H9 (cell line): Measurements from ENCODE around the gene TRPM3. TPM values are rescaled to one million over a fixed set of nuclear protein-coding genes. Genes with fewer than 3 reads are reported as not detected.

ENCODE experiments used
- DNase-seq: peaks from one replicate; pipeline ENCODE4 v3.0.0-alpha.2; 2017
- H2AFZ ChIP-seq: one replicate; pipeline ENCODE4 v1.6.1; 2013; ENCODE audit warnings: mild to moderate bottlenecking, low read length, control low read depth, moderate library complexity
- H2AK5ac ChIP-seq: 2 replicates; pipeline ENCODE4 v1.6.1; 2013; ENCODE audit warnings: low read length, control low read depth, mixed read lengths; ENCODE audit not compliant: insufficient read length
- H2BK120ac ChIP-seq: one replicate; pipeline ENCODE4 v1.6.1; 2013; ENCODE audit warnings: low read depth, mild to moderate bottlenecking, low read length, control low read depth, inconsistent platforms; ENCODE audit not compliant: poor library complexity, severe bottlenecking
- H2BK12ac ChIP-seq: 2 replicates; pipeline ENCODE4 v1.6.1; 2013; ENCODE audit warnings: low read length, control low read depth, mixed read lengths, low read depth; ENCODE audit not compliant: insufficient read length
- H2BK15ac ChIP-seq: 2 replicates; pipeline ENCODE4 v1.6.1; 2013; ENCODE audit warnings: low read depth, low read length, control low read depth
- H2BK20ac ChIP-seq: one replicate; pipeline ENCODE4 v1.6.1; 2013; ENCODE audit warnings: low read depth, mild to moderate bottlenecking, low read length, control low read depth, inconsistent platforms; ENCODE audit not compliant: poor library complexity, severe bottlenecking
- H2BK5ac ChIP-seq: 2 replicates; pipeline ENCODE4 v1.6.1; 2013; ENCODE audit warnings: low read length, control low read depth, mixed read lengths; ENCODE audit not compliant: insufficient read length
- H3K14ac ChIP-seq: 2 replicates; pipeline ENCODE4 v1.6.1; 2013; ENCODE audit warnings: low read length, control low read depth; ENCODE audit not compliant: insufficient read depth
- H3K18ac ChIP-seq: 2 replicates; pipeline ENCODE4 v1.6.1; 2013; ENCODE audit warnings: low read depth, mild to moderate bottlenecking, mixed read lengths, low read length, control low read depth; ENCODE audit not compliant: insufficient read length
- H3K23ac ChIP-seq: 2 replicates; pipeline ENCODE4 v1.6.1; 2013; ENCODE audit warnings: low read length, control low read depth, mixed read lengths, low read depth; ENCODE audit not compliant: insufficient read length
- H3K23me2 ChIP-seq: 2 replicates; pipeline ENCODE4 v1.6.1; 2013; ENCODE audit warnings: low read depth, mild to moderate bottlenecking, mixed read lengths, low read length, control low read depth; ENCODE audit not compliant: insufficient read length, poor library complexity, severe bottlenecking
- H3K27ac ChIP-seq: 2 replicates; pipeline ENCODE4 v1.5.1; 2013; ENCODE audit warnings: low read length, control low read depth, mixed read lengths, low read depth; ENCODE audit not compliant: insufficient read length
- H3K27me3 ChIP-seq: 2 replicates; pipeline ENCODE4 v1.6.1; 2013; ENCODE audit warnings: low read length, control low read depth, inconsistent platforms; ENCODE audit not compliant: insufficient read depth
- H3K4ac ChIP-seq: 2 replicates; pipeline ENCODE4 v1.6.1; 2013; ENCODE audit warnings: low read depth, mild to moderate bottlenecking, control low read depth, inconsistent platforms, low read length, moderate library complexity
- H3K4me1 ChIP-seq: 2 replicates; pipeline ENCODE4 v1.6.1; 2013; ENCODE audit warnings: low read length, control low read depth, inconsistent platforms; ENCODE audit not compliant: insufficient read depth
- H3K4me2 ChIP-seq: 2 replicates; pipeline ENCODE4 v1.6.1; 2013; ENCODE audit warnings: low read length, control low read depth, mixed read lengths; ENCODE audit not compliant: insufficient read length, insufficient read depth
- H3K56ac ChIP-seq: 2 replicates; pipeline ENCODE4 v1.6.1; 2013; ENCODE audit warnings: low read depth, mild to moderate bottlenecking, mixed read lengths, low read length, control low read depth; ENCODE audit not compliant: insufficient read length
- H3K79me1 ChIP-seq: 2 replicates; pipeline ENCODE4 v1.6.1; 2013; ENCODE audit warnings: low read depth, mild to moderate bottlenecking, moderate library complexity, low read length, control low read depth, inconsistent platforms; ENCODE audit not compliant: insufficient read depth, poor library complexity, severe bottlenecking
- H3K79me2 ChIP-seq: 2 replicates; pipeline ENCODE4 v1.6.1; 2013; ENCODE audit warnings: low read length, control low read depth, inconsistent platforms; ENCODE audit not compliant: insufficient read depth
- H3K9ac ChIP-seq: 2 replicates; pipeline ENCODE4 v1.6.1; 2013; ENCODE audit warnings: low read length, control low read depth, mixed read lengths; ENCODE audit not compliant: insufficient read length; ENCODE audit errors: extremely low read depth
- H3K9me3 ChIP-seq: one replicate; pipeline ENCODE4 v1.6.1; 2013; ENCODE audit warnings: low read depth, low read length, inconsistent platforms; ENCODE audit not compliant: control insufficient read depth
- H3T11ph ChIP-seq: one replicate; pipeline ENCODE4 v1.6.1; 2013; ENCODE audit warnings: mild to moderate bottlenecking, low read length, control low read depth, inconsistent platforms
- H4K20me1 ChIP-seq: one replicate; pipeline ENCODE4 v1.6.1; 2013; ENCODE audit not compliant: control insufficient read depth, insufficient read length, insufficient read depth
- H4K5ac ChIP-seq: 2 replicates; pipeline ENCODE4 v1.6.1; 2013; ENCODE audit warnings: low read depth, mild to moderate bottlenecking, mixed read lengths, low read length, control low read depth; ENCODE audit not compliant: insufficient read length
- H4K8ac ChIP-seq: replicated peaks from 2 replicates; pipeline ENCODE4 v1.6.1; 2013; ENCODE audit warnings: low read length, control low read depth, mixed read lengths, low read depth; ENCODE audit not compliant: insufficient read length
- H4K91ac ChIP-seq: 2 replicates; pipeline ENCODE4 v1.6.1; 2013; ENCODE audit warnings: low read depth, mild to moderate bottlenecking, moderate library complexity, mixed read lengths, low read length, control low read depth; ENCODE audit not compliant: insufficient read length
- H3K27ac Mint-ChIP-seq, 3 experiments: 2 replicates in 2 of 3; 3 replicates in 1 of 3; pipeline ENCODE4 v1.8.0; 2020 to 2021; ENCODE audit warnings: mixed read lengths in 3 of 3, mild to moderate bottlenecking in 1 of 3, moderate library complexity in 1 of 3
- H3K27me3 Mint-ChIP-seq: 2 replicates; pipeline ENCODE4 v1.8.0; 2021; ENCODE audit warnings: low read depth, mild to moderate bottlenecking, moderate library complexity, mixed read lengths
- H3K36me3 Mint-ChIP-seq, 3 experiments: 2 replicates in 2 of 3; 3 replicates in 1 of 3; pipeline ENCODE4 v1.8.0; 2020 to 2021; ENCODE audit warnings: low read depth in 3 of 3, mixed read lengths in 3 of 3; ENCODE audit not compliant: insufficient read depth in 1 of 3
- H3K4me1 Mint-ChIP-seq, 2 experiments: 2 replicates each; pipeline ENCODE4 v1.8.0; 2020; ENCODE audit warnings: mixed read lengths in 2 of 2
- H3K4me3 Mint-ChIP-seq, 2 experiments: 2 replicates in 1 of 2; 3 replicates in 1 of 2; pipeline ENCODE4 v1.8.0; 2020 to 2021; ENCODE audit warnings: mild to moderate bottlenecking in 2 of 2, mixed read lengths in 2 of 2, moderate library complexity in 1 of 2
- H3K9me3 Mint-ChIP-seq, 2 experiments: 2 replicates in 1 of 2; 3 replicates in 1 of 2; pipeline ENCODE4 v1.8.0; 2020; ENCODE audit warnings: mild to moderate bottlenecking in 2 of 2, mixed read lengths in 2 of 2, moderate library complexity in 1 of 2
- WGBS: extraction: QIAGEN DNeasy Blood & Tissue Kit; methylation state at CpG from one replicate; pipeline ENCODE4 v1.1.7; 2013; ENCODE audit warnings: missing lambda C conversion rate, low lambda C conversion rate, mixed read lengths; ENCODE audit not compliant: insufficient read length; ENCODE audit errors: extremely low coverage; 5-methylcytosine and 5-hydroxymethylcytosine counted together
- total RNA-seq: library from RNA; stranded (reverse); gene quantifications from 2 replicates; pipeline ENCODE4 v1.2.1, GENCODE V29; 2021
- TF ChIP-seq, protein P1 (sequence below): fragments of 200-600 bp; sonication (generic); conservative IDR thresholded peaks from 3 replicates; pipeline ENCODE4 v1.8.0; 2021; ENCODE audit warnings: antibody characterized with exemption, mild to moderate bottlenecking

Gene TRPM3
- total RNA-seq, 1 experiment from 2014 or later = 10.3 TPM

DNA sequence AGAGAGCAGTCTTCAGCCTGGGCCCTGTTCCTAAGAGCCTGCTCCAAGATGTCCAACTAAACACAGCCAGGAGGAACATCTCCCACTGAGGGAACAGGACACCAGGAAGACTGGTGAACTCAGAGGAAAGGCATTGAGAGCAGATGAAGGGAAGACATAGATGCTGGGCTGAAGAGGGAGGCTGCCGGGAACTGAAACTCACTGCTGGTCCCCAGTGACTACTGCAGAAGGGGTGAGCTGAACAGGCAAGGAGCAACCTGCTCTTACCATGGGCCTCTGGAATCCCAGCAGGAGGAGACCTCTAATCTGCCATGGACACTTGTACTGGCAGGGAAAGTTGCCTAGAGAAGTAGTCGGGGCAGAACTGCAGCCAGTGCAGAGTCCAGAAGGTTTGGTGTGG, 95.7 kb downstream of the TRPM3 start:
- no peak for DNase-seq
- Histone ChIP-seq H3K14ac (no peak overlapping the region), H2BK12ac (no peak overlapping the region), H2BK120ac (no peak overlapping the region), H2BK15ac (no peak overlapping the region), H2BK20ac (no peak overlapping the region), H2AFZ (no peak overlapping the region), H4K20me1 (no peaks in the 10 kb centered on the region), H3K56ac (no peak overlapping the region), H2BK5ac (no peak overlapping the region), H3K27me3 (no peaks in the 10 kb centered on the region), H3K4me2 (no peak overlapping the region), H3K4me1 (no peaks in the 10 kb centered on the region), H4K5ac (no peak overlapping the region), H2AK5ac (no peak overlapping the region), H3K9me3 (no peaks in the 10 kb centered on the region), H3K79me1 (no peaks in the 10 kb centered on the region), H3K18ac (no peak overlapping the region), H3K9ac (no peak overlapping the region), H3K23me2 (no peaks in the 10 kb centered on the region), H4K8ac (no peak overlapping the region), H3K23ac (no peak overlapping the region), H3K4ac (no peak overlapping the region), H3K27ac (no peak overlapping the region), H4K91ac (no peak overlapping the region), H3K79me2 (no peaks in the 10 kb centered on the region), H3T11ph (no peak overlapping the region)
- TF ChIP-seq, protein P1, sequence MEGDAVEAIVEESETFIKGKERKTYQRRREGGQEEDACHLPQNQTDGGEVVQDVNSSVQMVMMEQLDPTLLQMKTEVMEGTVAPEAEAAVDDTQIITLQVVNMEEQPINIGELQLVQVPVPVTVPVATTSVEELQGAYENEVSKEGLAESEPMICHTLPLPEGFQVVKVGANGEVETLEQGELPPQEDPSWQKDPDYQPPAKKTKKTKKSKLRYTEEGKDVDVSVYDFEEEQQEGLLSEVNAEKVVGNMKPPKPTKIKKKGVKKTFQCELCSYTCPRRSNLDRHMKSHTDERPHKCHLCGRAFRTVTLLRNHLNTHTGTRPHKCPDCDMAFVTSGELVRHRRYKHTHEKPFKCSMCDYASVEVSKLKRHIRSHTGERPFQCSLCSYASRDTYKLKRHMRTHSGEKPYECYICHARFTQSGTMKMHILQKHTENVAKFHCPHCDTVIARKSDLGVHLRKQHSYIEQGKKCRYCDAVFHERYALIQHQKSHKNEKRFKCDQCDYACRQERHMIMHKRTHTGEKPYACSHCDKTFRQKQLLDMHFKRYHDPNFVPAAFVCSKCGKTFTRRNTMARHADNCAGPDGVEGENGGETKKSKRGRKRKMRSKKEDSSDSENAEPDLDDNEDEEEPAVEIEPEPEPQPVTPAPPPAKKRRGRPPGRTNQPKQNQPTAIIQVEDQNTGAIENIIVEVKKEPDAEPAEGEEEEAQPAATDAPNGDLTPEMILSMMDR = no peak
- H3K27ac Mint-ChIP-seq = 0 out of 7 replicates have a peak overlapping the region, but pooled peaks of 1 of the 3 experiments have one; percentile 3
- no peaks in the 10 kb centered on the region for H3K27me3 Mint-ChIP-seq
- no peaks in the 10 kb centered on the region for H3K9me3 Mint-ChIP-seq
- no peak overlapping the region for H3K4me3 Mint-ChIP-seq
- WGBS = no CpG with 5 or more reads among the region's 2 CpGs
- H3K4me1 Mint-ChIP-seq = peaks cover 16 to 20% of the 10 kb centered on the region in 2 experiments
- peaks cover 0 to 2% (median 0%) of the 10 kb centered on the region in 3 experiments; a peak in 2 of 7 replicates for H3K36me3 Mint-ChIP-seq
